ENCODE data around the gene FOXR1. TPM values are rescaled to one million over a fixed set of nuclear protein-coding genes. Genes with fewer than 3 reads are reported as not detected.
"Not testable (repeated sequence)": the region's sequence is repeated elsewhere in the genome, so short reads cannot be mapped to it uniquely, and the experiment has no call there.

Gene FOXR1
- polyA plus RNA-seq, 1 donor = 0.11 TPM

DNA sequence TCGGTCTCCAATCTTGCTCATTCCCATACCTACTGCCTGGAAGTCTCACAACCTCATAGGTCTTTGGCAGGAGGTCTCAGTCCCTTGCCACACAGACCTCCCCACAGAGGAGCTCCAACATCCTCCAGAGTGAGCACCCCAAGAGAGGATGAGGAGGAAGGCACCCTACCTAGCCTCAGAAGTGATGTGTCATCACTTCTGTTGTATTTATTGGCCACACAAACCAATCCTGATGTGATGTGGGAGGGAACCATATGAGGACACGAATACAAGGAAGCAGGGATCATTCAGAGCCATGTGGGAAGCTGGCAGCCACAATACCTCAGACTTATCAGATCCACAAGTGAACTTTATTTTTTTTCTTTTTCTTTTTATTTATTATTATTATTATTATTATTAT lies 24.5 kb upstream of the FOXR1 start:
- no peak for DNase-seq (ENCODE audit: low read depth)

DNA sequence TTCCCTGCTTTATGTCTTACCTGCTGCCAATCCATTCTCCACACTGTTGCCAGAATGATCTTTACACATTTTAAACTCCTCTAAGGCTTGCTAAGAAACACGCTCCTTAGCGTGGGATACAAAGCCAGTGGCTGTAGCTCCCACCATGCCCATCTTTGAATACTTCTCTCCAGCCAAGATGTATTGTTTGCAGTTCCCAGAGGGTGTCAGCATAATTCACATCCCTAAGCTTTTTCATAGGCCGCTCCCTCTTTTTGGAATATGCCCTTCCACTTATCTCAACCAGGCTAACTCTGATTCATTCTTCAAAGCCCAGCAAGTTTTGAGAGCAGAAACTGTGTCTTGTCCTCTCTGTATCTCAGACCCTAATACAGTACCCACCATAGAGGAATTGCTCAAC lies 23.6 kb upstream of the FOXR1 start:
- DNase-seq (ENCODE audit: low read depth) = no peak

DNA sequence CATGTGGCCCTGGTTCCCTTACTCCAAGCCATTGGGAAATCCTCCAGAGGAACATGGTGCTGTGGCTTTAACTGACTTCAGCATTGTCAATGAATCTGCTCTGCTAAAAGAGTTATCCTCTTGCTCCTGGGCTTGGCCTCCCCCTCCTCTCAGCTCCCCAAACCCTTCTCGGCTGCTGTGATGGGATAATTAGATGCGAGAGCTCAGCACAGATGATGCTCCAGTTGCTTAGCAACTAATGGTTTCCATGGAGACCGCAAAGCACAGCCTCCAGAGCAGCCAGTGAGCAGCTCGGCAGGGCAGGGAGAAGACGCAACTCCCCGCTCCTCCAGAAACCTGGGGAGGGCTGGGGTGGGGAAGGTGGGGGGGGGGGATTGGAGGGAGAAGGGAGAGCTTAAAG lies 18.3 kb upstream of the FOXR1 start:
- no peak for DNase-seq (ENCODE audit: low read depth)

DNA sequence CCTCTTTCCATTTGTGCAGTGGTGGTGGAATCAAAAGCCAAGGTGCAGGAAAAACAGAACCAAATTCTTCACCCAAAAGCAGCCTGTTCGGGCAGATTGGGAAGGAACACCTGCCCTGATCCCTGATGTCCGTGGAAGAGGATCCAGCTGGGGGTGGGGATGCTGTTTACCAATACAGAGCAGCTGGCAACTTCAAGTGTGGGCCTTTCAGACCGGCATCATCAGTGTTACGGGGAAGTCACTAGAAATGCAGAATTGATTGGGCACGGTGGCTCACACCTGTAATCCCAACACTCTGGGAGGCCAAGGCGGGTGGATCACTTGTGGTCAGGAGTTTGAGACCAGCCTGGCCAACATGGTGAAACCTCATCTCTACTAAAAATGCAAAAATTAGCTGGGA lies 17.6 kb upstream of the FOXR1 start:
- DNase-seq (ENCODE audit: low read depth) = not testable (repeated sequence)

DNA sequence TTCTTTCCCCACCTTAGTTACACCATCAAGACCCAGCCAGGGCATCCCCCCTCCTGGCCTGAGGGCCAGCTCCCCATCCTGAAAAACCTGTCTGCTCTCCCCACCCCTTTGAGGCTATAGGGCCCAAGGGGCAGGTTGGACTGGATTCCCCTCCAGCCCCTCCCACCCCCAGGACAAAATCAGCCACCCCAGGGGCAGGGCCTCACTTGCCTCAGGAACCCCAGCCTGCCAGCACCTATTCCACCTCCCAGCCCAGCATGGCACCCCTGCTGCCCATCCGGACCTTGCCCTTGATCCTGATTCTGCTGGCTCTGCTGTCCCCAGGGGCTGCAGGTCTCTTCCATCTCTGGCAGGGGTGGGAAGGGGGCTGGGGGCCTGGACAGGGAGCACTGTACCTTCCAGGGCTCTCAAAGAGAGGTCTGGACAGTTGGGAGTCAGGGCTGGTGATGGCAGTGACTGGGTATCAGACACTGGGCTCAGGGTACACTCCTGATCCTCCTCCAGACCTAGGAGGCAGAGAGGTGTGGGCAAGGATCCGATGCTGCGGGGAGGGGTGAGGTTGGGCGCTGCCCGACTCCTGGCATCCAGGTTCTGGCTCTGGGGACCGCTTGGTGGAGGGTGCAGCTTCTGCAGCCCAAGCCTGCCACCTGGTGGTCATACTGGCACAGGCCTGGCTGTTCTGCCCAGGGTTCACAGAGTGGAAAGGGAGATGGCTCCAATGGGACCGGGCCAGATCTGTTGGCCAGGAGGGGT lies 15.3 kb upstream of the FOXR1 start, which contains the start of gene UPK2:
UPK2 (plus strand) TSS at position 205 of the 753 bp plus-strand sequence; CDS start at position 258, 53 bp downstream.
- DNase-seq (ENCODE audit: low read depth) = no peak

DNA sequence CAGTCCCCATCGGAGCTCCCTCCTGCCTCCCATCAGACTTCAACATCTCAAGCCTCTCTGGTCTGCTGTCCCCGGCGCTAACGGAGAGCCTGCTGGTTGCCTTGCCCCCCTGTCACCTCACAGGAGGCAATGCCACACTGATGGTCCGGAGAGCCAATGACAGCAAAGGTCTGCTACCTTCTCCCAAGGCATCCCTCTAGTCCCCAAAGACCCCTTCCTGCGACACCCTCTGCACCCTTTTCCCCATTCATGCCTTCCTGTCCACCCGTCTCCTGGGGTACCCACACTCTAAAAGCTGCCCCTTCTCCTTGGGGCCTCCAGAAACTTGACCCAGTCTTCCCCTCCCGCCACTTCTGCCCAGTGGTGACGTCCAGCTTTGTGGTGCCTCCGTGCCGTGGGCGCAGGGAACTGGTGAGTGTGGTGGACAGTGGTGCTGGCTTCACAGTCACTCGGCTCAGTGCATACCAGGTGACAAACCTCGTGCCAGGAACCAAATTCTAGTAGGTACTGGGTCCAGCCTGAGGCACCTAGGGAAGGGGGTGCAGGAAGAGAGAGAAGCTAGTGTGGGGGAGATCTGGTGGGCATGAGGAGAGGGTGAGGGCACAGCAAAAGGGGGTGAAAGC lies 14.6 kb upstream of the FOXR1 start:
- no peak for DNase-seq (ENCODE audit: low read depth)

DNA sequence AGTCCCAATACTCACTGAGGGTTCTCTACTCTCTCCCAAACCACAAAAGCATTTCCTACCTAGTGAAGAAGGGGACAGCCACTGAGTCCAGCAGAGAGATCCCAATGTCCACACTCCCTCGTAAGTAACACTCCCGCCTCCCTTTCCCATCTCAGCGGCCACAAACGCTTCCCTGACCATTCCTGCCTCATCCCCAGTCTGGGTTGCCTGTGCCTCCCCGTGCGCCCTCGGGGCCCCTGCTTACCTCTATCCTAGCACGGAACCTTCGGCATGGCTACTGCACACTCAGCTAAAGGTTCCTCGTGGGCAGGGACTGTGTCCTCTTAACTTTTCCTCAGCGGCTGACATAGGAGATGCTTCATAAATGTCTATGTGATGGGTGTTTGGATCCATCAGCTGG lies 14.0 kb upstream of the FOXR1 start:
- DNase-seq (ENCODE audit: low read depth) = no peak

DNA sequence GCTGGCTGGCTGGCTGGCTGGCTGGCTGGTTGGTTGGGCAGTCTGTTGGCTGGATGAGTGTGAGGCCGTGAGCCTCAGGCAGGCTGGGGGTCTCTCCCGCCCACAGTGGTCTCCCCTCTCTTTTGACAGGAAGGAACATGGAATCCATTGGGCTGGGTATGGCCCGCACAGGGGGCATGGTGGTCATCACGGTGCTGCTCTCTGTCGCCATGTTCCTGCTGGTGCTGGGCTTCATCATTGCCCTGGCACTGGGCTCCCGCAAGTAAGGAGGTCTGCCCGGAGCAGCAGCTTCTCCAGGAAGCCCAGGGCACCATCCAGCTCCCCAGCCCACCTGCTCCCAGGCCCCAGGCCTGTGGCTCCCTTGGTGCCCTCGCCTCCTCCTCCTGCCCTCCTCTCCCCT lies 13.6 kb upstream of the FOXR1 start:
- no peak for DNase-seq (ENCODE audit: low read depth)

DNA sequence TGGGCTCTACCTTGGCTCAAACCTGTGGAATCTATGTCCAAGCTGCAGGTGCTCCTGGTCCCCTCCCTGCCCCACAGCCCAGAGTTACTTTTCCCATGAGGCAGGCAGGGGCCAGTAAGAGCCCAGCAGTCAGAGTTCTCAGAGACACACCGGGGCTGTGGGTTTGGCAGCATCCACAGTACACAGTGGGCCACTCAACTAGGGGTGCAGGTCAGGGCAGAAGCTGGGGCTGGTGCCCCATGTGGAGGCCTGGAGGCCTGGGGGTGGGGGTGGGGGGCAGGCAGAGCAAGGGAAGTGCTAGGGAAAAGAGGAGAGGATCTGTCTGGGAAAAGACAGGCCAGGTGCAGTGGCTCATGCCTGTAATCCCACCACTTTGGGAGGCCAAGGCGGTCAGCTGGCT lies 13.0 kb upstream of the FOXR1 start:
- DNase-seq (ENCODE audit: low read depth) = no peak

DNA sequence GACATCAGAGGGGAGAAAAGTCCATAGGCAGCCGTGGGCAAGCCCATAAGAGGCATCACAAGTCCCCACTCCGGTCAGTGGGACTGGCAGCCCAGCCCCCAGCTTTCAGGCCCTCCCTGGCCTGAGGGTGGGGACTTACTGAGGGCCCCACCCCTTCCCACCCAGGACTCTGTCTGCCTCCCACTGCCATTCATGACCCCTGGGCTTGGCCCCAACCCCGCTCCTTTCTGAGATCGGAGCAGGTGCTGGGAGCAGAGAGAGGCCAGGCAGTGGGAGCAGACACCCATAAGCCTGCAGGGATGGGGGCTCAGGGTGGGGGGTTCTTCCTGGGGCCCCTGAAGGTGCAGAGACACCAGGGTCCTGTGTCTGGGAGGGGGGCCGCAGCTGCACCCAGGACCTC lies 10.4 kb upstream of the FOXR1 start:
- DNase-seq (ENCODE audit: low read depth) = no peak

DNA sequence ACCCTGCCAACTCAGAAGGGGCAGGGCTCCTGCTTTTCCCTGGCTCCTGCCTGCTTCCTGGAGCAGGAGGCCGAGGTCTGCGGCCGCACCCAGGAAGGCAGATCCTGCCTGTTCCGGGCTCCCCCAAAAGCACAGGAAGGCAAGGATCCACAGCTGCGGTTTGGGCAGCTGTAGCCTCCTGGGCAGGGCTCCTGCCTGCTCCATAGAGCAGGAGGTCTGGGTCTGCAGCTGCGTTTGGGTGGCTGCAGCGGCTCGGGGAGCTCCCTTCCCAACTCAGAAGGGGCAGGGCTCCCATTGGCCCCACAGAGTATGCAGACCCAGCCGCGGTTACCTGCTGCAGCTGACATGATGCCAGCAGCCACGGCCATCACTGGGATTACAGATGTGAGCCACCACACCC lies 10.0 kb upstream of the FOXR1 start:
- no peak for DNase-seq (ENCODE audit: low read depth)

DNA sequence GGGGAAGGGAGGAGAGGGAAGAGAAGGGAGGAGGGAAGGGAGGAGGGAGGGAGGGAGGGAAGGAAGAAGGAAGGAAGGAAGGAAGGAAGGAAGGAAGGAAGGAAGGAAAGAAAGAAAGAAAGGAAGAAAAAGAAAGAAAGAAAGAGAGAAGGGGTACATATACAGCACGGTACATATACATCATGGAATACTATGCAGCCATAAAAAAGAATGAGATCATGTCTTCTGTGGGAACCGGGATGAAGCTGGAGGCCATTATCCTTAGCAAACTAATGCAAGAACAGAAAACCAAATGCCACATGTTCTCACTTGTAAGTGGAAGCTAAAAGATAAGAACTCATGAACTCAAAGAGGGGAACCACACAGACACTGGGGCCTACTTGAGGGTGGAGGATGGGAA lies 2.1 kb upstream of the FOXR1 start:
- DNase-seq (ENCODE audit: low read depth) = not testable (repeated sequence)

DNA sequence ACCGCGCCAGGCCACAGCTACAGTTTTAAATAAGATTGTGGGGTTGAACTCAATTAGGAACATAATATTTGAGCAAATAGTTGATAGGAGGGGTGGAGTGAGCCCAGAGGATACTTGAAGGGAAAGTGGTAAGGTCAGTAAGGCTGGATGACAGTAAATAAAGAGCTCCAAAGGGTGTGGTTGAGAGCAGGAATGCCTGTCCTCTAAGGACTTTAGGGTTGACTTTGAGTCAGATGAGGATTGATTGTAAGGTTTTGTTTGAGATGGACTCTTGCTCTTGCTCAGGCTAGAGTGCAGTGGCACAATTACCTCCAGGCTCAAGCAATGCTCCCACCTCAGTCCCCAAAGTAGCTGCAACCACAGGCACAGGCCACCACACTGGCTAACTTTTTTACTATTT lies 2.4 kb downstream of the FOXR1 start:
- no peak for DNase-seq (ENCODE audit: low read depth)

DNA sequence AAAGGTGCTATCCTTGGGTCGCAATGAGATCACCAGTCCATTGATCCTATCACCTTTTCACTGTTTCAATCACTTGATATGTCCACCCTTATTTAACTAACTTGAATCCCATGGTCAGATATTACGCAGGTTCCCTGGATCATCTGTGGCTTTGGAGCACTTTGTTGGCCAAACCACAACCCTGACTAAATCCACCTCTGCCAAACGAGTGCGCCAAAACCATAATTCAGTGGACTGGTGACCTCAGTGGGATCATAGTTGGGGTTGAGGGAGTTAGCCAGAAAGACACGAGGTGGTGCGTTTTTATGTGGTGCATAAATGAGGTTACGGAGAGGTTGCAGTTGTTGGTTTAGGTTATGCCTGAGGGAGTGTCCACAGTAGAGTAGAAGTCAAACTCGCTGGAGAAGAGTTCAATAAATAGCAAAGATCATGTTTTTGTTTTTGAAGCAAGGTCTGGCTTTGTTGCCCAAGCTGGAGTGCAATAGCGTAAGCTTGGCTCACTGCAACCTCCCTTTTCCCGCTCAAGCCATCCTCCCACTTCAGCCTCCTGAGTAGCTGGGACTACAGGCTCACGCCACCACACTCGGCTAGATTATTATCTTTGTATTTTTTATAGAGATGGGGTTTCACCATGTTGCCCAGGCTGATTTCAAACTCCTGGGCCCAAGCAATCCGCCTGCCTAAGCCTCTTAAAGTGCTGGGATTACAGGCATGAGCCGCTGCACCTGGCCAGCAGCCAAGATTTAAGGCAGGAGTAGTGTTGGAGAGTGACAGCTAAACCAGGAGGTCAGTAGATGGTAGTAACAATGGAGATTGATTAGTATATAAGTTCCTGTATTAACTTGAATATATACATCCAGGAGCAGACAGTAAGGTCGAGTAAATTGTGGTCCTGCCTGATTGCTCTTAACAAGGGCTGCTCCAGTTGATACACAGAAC lies 4.5 kb downstream of the FOXR1 start:
- DNase-seq (ENCODE audit: low read depth) = no peak

DNA sequence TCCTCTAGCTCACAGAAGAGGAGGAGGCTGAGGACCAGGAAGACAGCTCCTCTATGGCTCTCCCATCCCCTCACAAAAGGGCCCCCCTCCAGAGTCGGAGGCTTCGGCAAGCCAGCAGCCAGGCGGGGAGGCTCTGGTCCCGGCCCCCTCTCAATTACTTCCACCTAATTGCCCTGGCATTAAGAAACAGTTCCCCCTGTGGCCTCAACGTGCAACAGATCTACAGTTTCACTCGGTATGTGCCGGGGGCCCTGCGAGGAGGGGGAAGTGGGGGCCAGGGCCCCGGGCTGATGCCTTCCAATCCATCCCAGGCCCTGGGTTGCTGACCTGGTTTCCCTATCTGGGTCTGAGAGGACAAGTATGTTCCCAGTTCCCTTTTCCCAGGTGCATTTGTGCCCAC lies 7.9 kb downstream of the FOXR1 start:
- DNase-seq (ENCODE audit: low read depth) = no peak

DNA sequence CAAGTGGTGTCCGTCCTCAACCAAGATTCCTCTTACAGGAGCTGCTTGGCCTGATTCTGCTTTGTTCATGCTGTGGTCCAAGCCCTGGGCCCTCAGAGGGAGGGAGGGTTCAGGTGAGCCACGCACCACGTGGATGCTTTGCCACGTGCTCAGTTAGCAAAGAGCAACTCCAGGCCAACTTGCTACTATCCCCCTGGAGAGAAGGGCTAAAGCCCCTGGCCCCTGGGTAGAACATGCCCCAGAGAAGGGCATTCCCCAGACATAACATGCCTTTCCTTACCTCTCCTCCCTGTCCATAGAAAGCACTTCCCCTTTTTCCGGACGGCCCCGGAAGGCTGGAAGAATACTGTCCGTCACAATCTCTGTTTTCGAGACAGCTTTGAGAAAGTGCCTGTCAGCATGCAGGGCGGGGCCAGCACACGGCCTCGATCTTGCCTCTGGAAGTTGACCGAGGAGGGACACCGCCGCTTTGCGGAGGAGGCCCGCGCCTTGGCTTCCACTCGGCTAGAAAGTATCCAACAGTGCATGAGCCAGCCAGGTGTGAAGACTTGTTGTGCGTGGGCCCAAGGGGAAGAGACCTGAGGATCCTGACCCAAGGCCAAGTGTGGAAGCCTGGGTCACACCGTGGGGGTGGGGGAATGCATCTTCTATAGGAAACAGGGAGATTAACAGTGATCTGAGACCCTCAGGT lies 8.8 kb downstream of the FOXR1 start:
- DNase-seq (ENCODE audit: low read depth) = no peak

DNA sequence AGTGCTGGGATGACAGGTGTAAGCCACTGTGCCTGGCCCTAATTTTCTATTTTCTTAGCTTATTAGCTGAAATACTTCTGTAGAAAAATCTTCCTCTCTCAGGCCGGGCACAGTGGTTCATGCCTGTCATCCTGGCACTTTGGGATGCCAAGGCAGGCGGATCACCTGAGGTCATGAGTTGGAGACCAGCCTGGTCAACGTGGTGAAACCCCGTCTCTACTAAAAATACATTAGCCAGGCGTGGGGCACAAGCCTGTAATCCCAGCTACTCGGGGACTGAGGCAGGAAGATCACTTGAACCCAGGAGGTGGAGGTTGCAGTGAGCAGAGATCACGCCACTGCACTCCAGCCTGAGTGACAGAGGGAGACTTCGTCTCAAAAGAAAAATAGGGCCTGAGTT lies 12.8 kb downstream of the FOXR1 start:
- not testable (repeated sequence) for DNase-seq (ENCODE audit: low read depth)

DNA sequence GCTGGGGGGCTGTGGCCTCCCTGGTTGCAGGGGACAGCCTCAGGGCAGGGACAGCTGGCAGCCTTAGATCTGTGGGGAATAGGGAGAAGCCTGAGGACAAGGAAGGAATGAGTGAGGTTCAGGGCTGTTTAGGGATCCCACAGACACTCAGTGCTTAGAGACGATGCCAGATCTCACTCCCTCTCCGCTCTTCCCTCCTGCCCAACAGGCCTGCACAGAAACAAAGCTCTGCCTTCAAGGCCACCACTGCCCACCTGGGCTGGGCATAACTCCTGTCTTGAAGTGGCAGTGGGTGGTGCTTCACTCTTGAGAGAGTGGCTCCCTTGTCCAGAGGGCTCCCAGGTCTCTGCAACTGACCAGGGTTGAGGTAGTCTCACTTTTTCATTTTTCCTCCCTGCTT lies 13.3 kb downstream of the FOXR1 start:
- DNase-seq (ENCODE audit: low read depth) = no peak

DNA sequence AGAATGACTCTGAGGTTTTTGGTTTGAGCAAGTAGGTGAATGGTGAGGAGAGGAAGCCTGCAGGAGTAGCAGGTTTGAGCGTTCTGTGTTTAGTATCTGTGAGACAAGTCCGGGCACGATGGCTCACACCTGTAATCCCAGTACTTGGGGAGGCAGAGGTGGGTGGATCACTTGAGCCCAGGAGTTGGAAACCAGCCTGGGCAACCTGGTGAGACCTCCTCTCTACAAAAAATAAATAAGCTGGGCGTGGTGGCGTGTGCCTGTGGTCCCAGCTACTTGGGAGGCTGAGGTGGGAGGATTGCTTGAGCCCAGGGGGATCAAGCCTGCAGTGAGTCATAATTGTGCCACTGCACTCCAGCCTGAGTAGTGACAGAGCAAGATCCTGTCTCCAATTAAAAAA lies 16.7 kb downstream of the FOXR1 start:
- no peak for DNase-seq (ENCODE audit: low read depth)

DNA sequence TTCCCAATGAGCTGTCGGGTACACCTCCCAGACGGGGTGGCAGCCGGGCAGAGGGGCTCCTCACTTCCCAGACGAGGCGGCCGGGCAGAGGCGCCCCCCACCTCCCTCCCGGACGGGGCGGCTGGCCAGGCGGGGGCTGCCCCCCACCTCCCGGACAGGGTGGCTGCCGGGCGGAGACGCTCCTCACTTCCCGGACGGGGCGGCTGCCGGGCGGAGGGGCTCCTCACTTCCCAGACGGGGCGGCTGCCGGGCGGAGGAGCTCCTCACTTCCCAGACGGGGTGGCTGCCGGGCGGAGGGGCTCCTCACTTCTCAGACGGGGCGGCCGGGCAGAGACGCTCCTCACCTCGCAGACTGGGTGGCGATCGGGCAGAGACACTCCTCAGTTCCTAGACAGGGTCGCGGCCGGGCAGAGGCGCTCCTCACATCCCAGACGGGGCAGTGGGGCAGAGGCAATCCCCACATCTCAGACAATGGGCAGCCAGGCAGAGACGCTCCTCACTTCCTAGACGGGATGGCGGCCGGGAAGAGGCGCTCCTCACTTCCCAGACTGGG lies 20.0 kb downstream of the FOXR1 start:
- DNase-seq (ENCODE audit: low read depth) = not testable (repeated sequence)

DNA sequence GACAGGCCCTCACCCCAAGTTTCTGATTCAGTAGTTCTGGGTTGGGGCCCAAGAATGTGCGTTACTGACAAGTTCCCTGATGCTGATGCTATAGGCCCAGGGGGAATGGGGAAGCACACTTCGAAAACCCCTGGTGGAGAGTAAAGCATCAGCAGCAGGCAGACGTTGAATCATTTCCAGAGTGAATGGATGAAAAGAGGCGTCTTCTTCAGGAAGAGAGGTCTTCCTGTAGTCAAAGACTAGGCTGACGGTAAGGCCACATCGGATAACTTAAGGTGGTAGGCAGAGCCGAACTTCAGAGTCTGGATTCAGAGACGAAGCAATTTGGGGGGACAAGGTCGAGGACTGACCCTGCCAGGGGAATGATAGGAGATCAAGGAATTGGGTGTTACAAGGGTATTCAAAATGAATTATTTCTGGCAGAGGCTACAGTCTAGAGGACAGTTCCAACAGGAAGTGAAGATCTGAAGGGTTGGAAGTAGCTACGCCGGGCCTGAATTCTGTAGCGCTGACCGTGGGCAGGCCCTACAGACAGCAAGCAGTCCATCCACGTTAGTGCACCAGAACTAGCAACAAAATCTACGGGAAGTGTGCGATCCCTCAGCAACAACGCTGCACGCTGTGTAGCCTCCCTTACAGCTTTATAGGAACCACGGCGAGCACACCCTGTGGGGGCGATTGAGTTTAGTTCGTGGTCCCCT lies 25.5 kb downstream of the FOXR1 start:
- DNase-seq (ENCODE audit: low read depth) = no peak
